ENCODE results near the gene MUC2.

DNA sequence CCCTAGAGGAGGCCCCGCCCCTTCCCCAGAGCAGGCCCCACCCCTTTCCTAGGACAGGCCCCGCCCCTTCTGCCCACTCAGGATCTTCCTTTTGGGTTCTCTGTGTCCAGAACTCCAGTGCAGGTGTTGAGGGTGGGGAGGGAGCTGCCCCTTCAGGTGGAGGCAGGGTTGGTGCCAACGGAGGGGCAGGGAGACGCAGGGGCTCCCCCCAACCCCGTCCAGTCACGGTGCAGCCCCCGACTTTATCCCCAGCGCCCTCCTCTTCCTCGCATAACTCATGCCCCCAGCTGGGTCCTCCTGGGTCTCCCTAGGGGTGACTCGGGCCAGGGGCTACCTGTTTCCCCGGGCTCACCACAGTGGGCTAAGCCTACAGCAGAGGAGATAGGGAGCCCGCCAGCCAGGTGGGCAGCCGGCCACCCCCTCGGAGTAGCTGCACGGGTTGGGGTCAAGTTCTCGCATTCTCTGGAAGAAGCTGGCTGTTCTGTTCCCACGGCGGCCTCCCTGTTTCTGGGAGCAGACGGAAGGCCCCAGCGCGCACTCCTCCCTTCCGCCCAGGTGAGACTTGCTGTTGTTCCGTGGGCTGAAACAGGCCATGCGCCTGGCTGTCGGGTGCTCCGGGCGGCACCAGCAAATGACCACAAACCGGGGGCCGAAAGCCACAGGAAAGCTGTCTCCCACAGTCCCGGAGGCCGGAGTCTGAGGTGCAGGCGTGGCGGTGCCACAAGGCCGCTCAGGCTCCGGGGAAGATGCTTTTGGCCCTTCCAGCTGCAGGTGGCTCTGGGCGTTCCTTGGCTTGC is 38.9 kb downstream of the MUC2 start:
- TF ChIP-seq EZH2 (IDR thresholded peaks at IDR 0.05) (no peak), POLR2AphosphoS5 (IDR thresholded peaks at IDR 0.05; ENCODE audit: borderline replicate concordance, low read depth, low read length) (no peak), FOXP2 (optimal IDR thresholded peaks at IDR 0.05; ENCODE audit: control extremely low read depth, extremely low read length, insufficient read depth) (no peak)

All from SK-N-MC (cell line).